ENCODE measurements around the gene NAV2.

NAV2 gene

DNA sequence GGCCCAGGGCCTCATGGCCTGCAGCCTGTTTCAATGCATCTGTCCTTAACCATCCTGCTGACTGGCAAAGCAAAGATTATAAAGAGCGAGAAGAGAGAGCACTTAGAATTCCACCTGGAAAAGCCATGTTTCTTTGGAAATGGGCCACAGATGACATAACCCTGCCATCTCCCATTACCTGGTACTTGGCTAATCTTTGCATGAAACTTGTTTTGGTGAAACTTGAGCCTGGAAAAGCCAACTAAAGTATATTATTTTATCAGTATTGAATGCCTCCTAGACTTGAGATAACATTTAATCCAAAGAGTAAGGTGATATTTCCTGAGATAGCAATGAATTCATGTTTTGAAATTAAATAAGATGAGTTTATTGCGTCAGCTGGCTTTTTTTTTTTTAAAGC is 72.6 kb downstream of the NAV2 start:
- TF ChIP-seq, protein P1, sequence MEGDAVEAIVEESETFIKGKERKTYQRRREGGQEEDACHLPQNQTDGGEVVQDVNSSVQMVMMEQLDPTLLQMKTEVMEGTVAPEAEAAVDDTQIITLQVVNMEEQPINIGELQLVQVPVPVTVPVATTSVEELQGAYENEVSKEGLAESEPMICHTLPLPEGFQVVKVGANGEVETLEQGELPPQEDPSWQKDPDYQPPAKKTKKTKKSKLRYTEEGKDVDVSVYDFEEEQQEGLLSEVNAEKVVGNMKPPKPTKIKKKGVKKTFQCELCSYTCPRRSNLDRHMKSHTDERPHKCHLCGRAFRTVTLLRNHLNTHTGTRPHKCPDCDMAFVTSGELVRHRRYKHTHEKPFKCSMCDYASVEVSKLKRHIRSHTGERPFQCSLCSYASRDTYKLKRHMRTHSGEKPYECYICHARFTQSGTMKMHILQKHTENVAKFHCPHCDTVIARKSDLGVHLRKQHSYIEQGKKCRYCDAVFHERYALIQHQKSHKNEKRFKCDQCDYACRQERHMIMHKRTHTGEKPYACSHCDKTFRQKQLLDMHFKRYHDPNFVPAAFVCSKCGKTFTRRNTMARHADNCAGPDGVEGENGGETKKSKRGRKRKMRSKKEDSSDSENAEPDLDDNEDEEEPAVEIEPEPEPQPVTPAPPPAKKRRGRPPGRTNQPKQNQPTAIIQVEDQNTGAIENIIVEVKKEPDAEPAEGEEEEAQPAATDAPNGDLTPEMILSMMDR (IDR thresholded peaks at IDR 0.05; ENCODE audit: low read depth, low read length) = no peak
- DNase-seq (ENCODE audit: low read depth, low spot score) = no peak
- no peak overlapping the region for H3K4me3 ChIP-seq (ENCODE audit: low read depth, low read length)
- in situ Hi-C loops (cut with HindIII; ENCODE audit: low sequenced_read_pairs) = no loop called here

DNA sequence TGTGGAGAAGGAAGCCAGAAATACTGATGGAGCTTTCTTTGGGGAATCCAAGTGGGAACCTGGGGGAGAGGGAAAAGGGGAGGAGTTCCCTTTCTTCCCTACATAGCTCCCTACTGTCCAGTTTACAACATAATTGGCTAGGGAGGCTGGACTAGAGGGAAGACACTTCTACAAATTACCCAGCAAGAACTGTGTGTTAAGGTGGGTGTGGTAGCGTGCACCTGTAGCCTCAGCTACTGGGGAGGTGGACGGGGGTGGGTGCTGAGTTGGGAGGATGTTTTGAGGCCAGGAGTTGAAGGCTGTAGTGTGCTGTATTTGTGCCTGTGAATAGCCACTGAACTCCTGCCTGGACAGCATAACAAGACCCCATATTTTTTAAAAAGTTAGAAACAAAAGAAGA is 74.0 kb downstream of the NAV2 start:
- no peak overlapping the region for H3K4me3 ChIP-seq (ENCODE audit: low read depth, low read length)
- in situ Hi-C loops (cut with HindIII; ENCODE audit: low sequenced_read_pairs) = no loop called here
- no peak for DNase-seq (ENCODE audit: low read depth, low spot score)
- TF ChIP-seq, protein P1 (IDR thresholded peaks at IDR 0.05; ENCODE audit: low read depth, low read length) = no peak

DNA sequence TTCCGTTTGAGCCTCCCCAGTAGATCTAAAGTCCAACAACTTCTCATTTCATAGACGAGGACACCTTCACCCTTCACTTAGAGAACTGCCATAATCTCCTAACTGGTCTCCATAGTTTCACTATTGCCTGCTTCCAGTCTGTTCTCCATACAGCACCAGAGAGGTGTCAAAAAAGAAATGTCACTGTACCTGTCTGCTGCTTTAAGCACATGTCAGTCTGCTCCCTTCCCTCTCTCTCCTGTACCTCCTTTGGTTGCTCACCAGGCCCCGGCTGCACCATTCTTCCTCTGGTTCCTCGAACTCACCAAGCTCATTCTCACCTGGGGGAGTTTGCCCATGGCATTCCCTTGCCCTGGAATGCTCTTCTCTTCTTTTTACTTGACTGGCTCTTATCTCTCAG is 75.8 kb downstream of the NAV2 start:
- in situ Hi-C loops (cut with HindIII; ENCODE audit: low sequenced_read_pairs) = no loop called here

DNA sequence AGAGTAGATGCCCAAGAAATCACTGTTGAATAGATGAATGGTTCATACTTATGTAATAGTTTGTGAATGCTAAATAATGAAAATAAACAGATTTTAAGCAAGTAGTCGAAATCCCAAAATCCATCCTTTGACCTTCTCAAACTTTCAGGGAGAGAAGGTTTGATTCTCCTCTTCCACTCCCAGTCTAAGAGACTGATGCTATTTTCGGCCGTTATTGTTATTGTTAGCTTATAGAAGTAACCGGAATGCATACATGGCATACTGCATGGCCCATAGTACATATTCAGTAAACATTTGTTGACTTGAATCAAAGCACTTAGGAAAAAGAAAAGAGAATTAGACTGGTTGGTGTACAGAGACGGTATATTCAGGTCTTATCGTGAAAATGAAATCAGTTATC is 76.6 kb downstream of the NAV2 start:
- TF ChIP-seq, protein P1 (IDR thresholded peaks at IDR 0.05; ENCODE audit: low read depth, low read length) = no peak
- no peak for DNase-seq (ENCODE audit: low read depth, low spot score)
- H3K4me3 ChIP-seq (ENCODE audit: low read depth, low read length) = no peak overlapping the region
- in situ Hi-C loops (cut with HindIII; ENCODE audit: low sequenced_read_pairs) = no loop called here

More for the DNA sequence above, 75.8 kb downstream of the NAV2 start:
- TF ChIP-seq, protein P1 (IDR thresholded peaks at IDR 0.05; ENCODE audit: low read depth, low read length) = no peak
- no peak for DNase-seq (ENCODE audit: low read depth, low spot score)
- H3K4me3 ChIP-seq (ENCODE audit: low read depth, low read length) = no peak overlapping the region

DNA sequence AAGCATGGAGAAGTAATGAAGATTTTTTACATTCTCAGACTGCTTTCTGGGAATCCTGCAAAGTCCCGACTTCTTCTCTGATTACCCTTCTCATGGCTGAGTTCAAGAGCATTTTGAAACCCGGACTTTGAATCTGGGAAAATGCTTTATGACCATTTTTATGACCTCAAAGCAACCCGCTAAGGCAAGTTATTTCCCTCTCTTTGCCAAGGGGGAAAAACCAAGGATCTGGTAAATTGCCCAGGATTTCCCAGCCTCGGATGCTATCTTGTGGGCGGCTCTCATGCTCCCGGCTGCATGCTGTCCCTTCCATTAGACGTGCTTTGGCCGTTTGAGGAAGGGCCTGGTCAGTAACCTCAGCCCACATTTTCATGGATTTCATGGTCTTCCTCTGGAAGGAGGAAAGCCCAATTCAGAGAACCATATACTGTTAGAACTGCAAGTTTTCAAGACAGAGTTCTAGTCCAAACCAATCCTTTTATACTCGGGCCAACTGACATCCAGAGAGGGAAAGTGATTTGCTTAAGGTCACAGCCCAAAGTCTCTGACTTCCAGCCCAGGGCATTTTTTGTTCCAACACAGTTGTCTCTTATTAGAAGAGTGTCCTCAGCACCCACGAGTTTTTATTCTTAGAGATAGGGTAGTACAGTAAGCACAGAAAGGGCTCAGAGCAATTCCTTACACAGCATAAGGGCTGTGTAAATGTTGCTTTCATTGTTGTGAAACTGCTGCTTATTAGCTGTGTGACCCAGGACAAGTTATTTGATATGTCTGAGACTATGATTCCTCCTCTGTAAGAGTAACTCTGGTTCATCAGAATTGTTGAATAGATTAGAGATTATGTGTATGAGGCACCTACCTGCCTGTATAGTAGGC is 77.4 kb downstream of the NAV2 start:
- TF ChIP-seq, protein P1 (IDR thresholded peaks at IDR 0.05; ENCODE audit: low read depth, low read length) = no peak
- in situ Hi-C loops (cut with HindIII; ENCODE audit: low sequenced_read_pairs) = no loop called here
- H3K4me3 ChIP-seq (ENCODE audit: low read depth, low read length) = no peak overlapping the region
- peak; percentile 59 for DNase-seq (ENCODE audit: low read depth, low spot score)

DNA sequence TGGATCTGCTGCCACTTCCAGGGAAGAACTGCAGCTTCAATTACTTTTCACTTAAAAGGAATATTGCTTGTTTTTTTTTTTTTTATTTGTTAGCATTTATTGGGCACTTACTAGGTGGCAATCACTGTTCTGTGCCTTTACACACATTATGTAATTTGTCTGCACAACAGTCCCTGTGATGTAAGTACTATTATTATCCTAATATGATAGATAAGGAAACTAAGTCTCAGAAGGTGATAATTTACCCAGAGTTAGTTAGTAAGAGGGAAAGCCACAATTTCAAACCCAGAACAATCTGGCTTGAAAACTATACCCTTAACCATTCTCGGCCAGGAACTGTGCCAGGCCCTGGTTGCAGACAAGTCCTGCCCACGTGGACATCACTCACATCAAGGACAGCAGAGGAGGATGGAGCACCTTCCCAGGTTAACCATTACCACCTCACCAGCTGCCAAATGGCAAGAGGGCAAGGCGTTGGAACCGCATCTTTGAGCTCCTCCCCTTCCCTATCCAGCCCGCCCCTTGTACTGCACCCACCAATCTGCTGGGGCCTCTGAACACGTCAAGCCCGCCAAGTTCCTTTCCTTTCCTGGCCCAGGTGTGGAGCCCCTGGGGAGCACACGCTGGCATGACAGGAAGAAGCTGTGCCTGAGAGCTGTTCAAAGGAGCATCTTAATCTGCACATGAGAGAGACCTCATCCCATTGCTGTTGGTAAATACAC is 78.4 kb downstream of the NAV2 start:
- TF ChIP-seq, protein P1 (IDR thresholded peaks at IDR 0.05; ENCODE audit: low read depth, low read length) = no peak
- in situ Hi-C loops (cut with HindIII; ENCODE audit: low sequenced_read_pairs) = no loop called here
- no peak for DNase-seq (ENCODE audit: low read depth, low spot score)
- no peak overlapping the region for H3K4me3 ChIP-seq (ENCODE audit: low read depth, low read length)
